SH-SY5Y (cell line): ENCODE measurements around the gene COMMD9.

Experiments
- GATA2 ChIP-seq: IDR thresholded peaks from 2 replicates; pipeline ENCODE4 v1.6.1; 2011; ENCODE audit warnings: mild to moderate bottlenecking, low read depth, low read length
- GATA3 ChIP-seq: IDR thresholded peaks from 2 replicates; pipeline ENCODE4 v1.6.1; 2011; ENCODE audit warnings: low read depth, mild to moderate bottlenecking, low read length, moderate library complexity

GRCh38 chr11:36304351-36304750, 15.1 kb upstream of the COMMD9 start:
- TF ChIP-seq GATA2 (no peak), GATA3 (no peak)
